ENCODE data around the gene SMIM35.

DNA sequence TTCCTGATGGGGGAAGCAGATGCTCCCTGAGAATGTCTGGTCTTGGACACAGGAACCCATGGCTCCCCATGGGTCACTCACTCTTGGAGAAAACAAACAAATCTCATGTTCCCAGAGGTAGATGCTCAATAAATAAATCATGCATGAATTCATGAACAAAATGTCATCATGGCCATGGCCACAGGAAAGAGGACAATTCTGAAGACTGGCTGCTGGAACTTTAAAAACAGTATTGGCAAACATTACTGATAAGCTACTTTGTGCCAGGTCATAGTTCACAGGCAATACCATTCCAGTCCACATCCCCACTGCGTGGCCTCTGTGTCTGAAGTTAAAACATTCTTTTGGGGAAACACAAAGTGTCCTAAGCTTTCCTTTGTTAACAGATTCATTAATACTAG, 9.2 kb upstream of the SMIM35 start:
- no peak for TF ChIP-seq POLR2A (IDR thresholded peaks at IDR 0.05)
- TF ChIP-seq CTCF (IDR thresholded peaks at IDR 0.05) = no peak
